Esophagus (tissue), 2 donors: ENCODE data around the gene EIF3B. TPM values are rescaled to one million over a fixed set of nuclear protein-coding genes. Genes with fewer than 3 reads are reported as not detected.
"Not testable (repeated sequence)": the region's sequence is repeated elsewhere in the genome, so short reads cannot be mapped to it uniquely, and the experiment has no call there.

Source experiments
- H3K27ac ChIP-seq, 2 donors: one replicate each; pipeline ENCODE4 v1.5.1; 2013; ENCODE audit warnings: low read depth in 2 of 2, mild to moderate bottlenecking in 2 of 2, inconsistent platforms in 1 of 2, low read length in 1 of 2, moderate library complexity in 1 of 2
- H3K27me3 ChIP-seq, 2 donors: one replicate each; pipeline ENCODE4 v1.6.1; 2013; ENCODE audit warnings: low read length in 2 of 2, control low read depth in 1 of 2, mild to moderate bottlenecking in 1 of 2; ENCODE audit not compliant: insufficient read depth in 2 of 2, control insufficient read depth in 1 of 2
- H3K36me3 ChIP-seq, 2 donors: one replicate each; pipeline ENCODE4 v1.6.1; 2013; ENCODE audit warnings: low read length in 1 of 2; ENCODE audit not compliant: control insufficient read depth in 2 of 2, insufficient read depth in 2 of 2
- H3K4me1 ChIP-seq, 2 donors: one replicate each; pipeline ENCODE4 v1.6.1; 2013; ENCODE audit warnings: low read length in 1 of 2; ENCODE audit not compliant: control insufficient read depth in 2 of 2, insufficient read depth in 2 of 2
- H3K4me3 ChIP-seq, 2 donors: one replicate each; pipeline ENCODE4 v1.5.1; 2013; ENCODE audit warnings: low read length in 2 of 2, mild to moderate bottlenecking in 2 of 2, low read depth in 1 of 2, moderate library complexity in 1 of 2
- H3K9me3 ChIP-seq, 2 donors: one replicate each; pipeline ENCODE4 v1.6.1; 2013; ENCODE audit warnings: mild to moderate bottlenecking in 2 of 2, low read depth in 1 of 2, low read length in 1 of 2, moderate library complexity in 1 of 2; ENCODE audit not compliant: control insufficient read depth in 2 of 2, insufficient read depth in 1 of 2
- WGBS, 2 donors: extraction: QIAGEN DNeasy Blood & Tissue Kit; methylation state at CpG; one replicate each; pipeline ENCODE4 v1.1.7; 2013; 5-methylcytosine and 5-hydroxymethylcytosine counted together
- polyA plus RNA-seq, 2 donors: library from polyadenylated mRNA; stranded (reverse); fragments of 200-250 nt; gene quantifications; one replicate each; pipeline ENCODE4 v1.2.3, GENCODE V29; 2013
- donor health status: healthy with polysubstance abuse.
- donor health status: Bipolar disorder and iron deficiency.

Gene EIF3B
- polyA plus RNA-seq, 2 donors, result 54.2 to 85.6 TPM

- H3K4me1 ChIP-seq, H3K27me3 ChIP-seq, H3K4me3 ChIP-seq, H3K36me3 ChIP-seq, H3K9me3 ChIP-seq, H3K27ac ChIP-seq: not testable (repeated sequence)
- WGBS, 2 donors, result 93 to 97% methylated on average over 3 of the region's 3 CpGs
Measured at GRCh38 chr7:2417178-2417577, 62.6 kb downstream of the EIF3B start.

GRCh38 chr7:2417981-2418481 is 63.4 kb downstream of the EIF3B start:
- no peaks in the 10 kb centered on the region for H3K27me3 ChIP-seq
- H3K9me3 ChIP-seq, result no peaks in the 10 kb centered on the region
- no peaks in the 10 kb centered on the region for H3K36me3 ChIP-seq
- H3K4me3 ChIP-seq, result no peak overlapping the region
- WGBS, 2 donors, result 66 to 68% methylated on average over 15 of the region's 15 CpGs
- peaks cover 2 to 5% of the 10 kb centered on the region in 2 donors for H3K4me1 ChIP-seq
- no peak overlapping the region for H3K27ac ChIP-seq

GRCh38 chr7:2420216-2420933 is 65.7 kb downstream of the EIF3B start:
- WGBS, 2 donors, result 92 to 95% methylated on average over 7 of the region's 7 CpGs
- Histone ChIP-seq H3K27me3 (no peaks in the 10 kb centered on the region), H3K4me1 (peaks cover 2 to 5% of the 10 kb centered on the region in 2 donors), H3K27ac (no peak overlapping the region), H3K9me3 (no peaks in the 10 kb centered on the region), H3K36me3 (peaks cover 0 to 2% of the 10 kb centered on the region in 2 donors), H3K4me3 (no peak overlapping the region)

GRCh38 chr7:2421943-2422310 is 67.3 kb downstream of the EIF3B start:
- peaks cover 2 to 5% of the 10 kb centered on the region in 2 donors for H3K4me1 ChIP-seq
- WGBS, 2 donors, result 90 to 91% methylated on average over 9 of the region's 9 CpGs
- H3K27me3 ChIP-seq, result no peaks in the 10 kb centered on the region
- H3K4me3 ChIP-seq, result no peak overlapping the region
- peaks cover 0 to 2% of the 10 kb centered on the region in 2 donors for H3K36me3 ChIP-seq
- H3K27ac ChIP-seq, result no peak overlapping the region
- no peaks in the 10 kb centered on the region for H3K9me3 ChIP-seq

GRCh38 chr7:2425749-2426148 is 71.1 kb downstream of the EIF3B start:
- Histone ChIP-seq H3K36me3 (peaks cover 0 to 2% of the 10 kb centered on the region in 2 donors), H3K4me3 (no peak overlapping the region), H3K27me3 (no peaks in the 10 kb centered on the region), H3K9me3 (no peaks in the 10 kb centered on the region), H3K27ac (no peak overlapping the region), H3K4me1 (no peaks in the 10 kb centered on the region)
- 89 to 91% methylated on average over 10 of the region's 10 CpGs for WGBS, 2 donors

Other genes starting within 250 kb of the EIF3B start
- 10 to 100 TPM; 18.0 to 24.9 TPM for gene MAD1L1, start 121.9 kb upstream of the EIF3B start, polyA plus RNA-seq
- 10 to 100 TPM; 16.8 to 19.7 TPM for gene MRM2, start 112.6 kb upstream of the EIF3B start, polyA plus RNA-seq
- 10 to 100 TPM; 24.7 to 41.0 TPM for gene NUDT1, start 112.6 kb upstream of the EIF3B start, polyA plus RNA-seq
- 10 to 100 TPM; 15.6 to 37.7 TPM for gene SNX8, start 40.4 kb upstream of the EIF3B start, polyA plus RNA-seq
- gene CHST12, start 48.8 kb downstream of the EIF3B start, polyA plus RNA-seq, result 1 to 10 TPM; 6.3 to 6.8 TPM
- gene GRIFIN, start 121.6 kb downstream of the EIF3B start, polyA plus RNA-seq, result not detected
- gene LFNG, start 164.9 kb downstream of the EIF3B start, polyA plus RNA-seq, result 10 to 100 TPM; 12.0 to 13.7 TPM
- 10 to 100 TPM; 15.6 to 19.5 TPM for gene BRAT1, start 200.7 kb downstream of the EIF3B start, polyA plus RNA-seq
- 1 to 10 TPM; 2.4 to 3.4 TPM for gene IQCE, start 204.2 kb downstream of the EIF3B start, polyA plus RNA-seq